ENCODE results near the gene GFPT1. TPM values are rescaled to one million over a fixed set of nuclear protein-coding genes. Genes with fewer than 3 reads are reported as not detected.
A peak's percentile ranks its signal among the peaks of the same experiment; 100 is the strongest.

GFPT1 gene
- total RNA-seq, 1 experiment from 2014 or later: 20.7 TPM

DNA sequence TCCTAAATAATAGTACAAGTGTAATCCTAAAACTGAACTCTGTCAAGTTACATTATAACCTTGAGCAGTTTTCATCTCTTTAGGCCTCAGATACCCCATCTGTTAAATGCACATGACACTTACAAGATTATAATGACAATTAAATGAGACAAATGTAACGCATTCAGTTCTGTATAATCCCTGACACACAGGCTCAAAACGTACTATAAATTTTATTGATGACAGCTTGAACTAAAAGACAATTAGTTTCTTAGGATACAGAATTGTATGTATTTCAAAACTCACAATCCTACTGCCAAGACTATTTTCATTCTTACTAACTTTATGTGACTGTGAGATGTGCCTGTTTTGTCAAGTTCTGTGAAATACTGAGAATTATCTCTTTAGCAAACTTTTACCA lies 56.2 kb downstream of the GFPT1 start:
- no peak overlapping the region for H3K4me3 ChIP-seq (ENCODE audit: low read length)
- H3K79me2 ChIP-seq (ENCODE audit: low read length): no peaks in the 10 kb centered on the region
- no peaks in the 10 kb centered on the region for H3K9me2 ChIP-seq (replicated peaks; ENCODE audit: low read length)
- intact Hi-C loops (cut with micrococcal nuclease): no loop called here
- peaks cover 40% of the 10 kb centered on the region for H3K36me3 ChIP-seq (ENCODE audit: low read depth, low read length)
- ATAC-seq (no peak), DNase-seq (no peak)
- no peaks in the 10 kb centered on the region for H3K27me3 ChIP-seq (ENCODE audit: low read length)
- H2AFZ ChIP-seq (ENCODE audit: low read length): no peak overlapping the region
- H3K4me1 ChIP-seq (ENCODE audit: insufficient read depth, low read length): no peaks in the 10 kb centered on the region
- no peaks in the 10 kb centered on the region for H4K20me1 ChIP-seq (ENCODE audit: low read length)
- no peaks in the 10 kb centered on the region for H3K9me3 ChIP-seq (ENCODE audit: low read length)
- no TSS peak for BruUV-seq (replicated peaks)
- ChIA-PET POLR2A (ENCODE audit: unreplicated experiment) (no interaction called here), CTCF (no interaction called here)
- H3K9ac ChIP-seq (ENCODE audit: low read length): no peak overlapping the region
- TF ChIP-seq EZH2phosphoT487 (IDR thresholded peaks at IDR 0.05; ENCODE audit: borderline replicate concordance, low read length): no peak
- TF ChIP-seq EZH2 (IDR thresholded peaks at IDR 0.05; ENCODE audit: low read length, unreplicated experiment): no peak
- no peak for TF ChIP-seq CTCF (conservative IDR thresholded peaks at IDR 0.05; ENCODE audit: low read depth, low read length)
- H3K27ac ChIP-seq (ENCODE audit: low read length): no peak overlapping the region
- no peak overlapping the region for H3K4me2 ChIP-seq (ENCODE audit: low read length)
- no peaks in the 10 kb centered on the region for H3F3A ChIP-seq (ENCODE audit: low read length, unreplicated experiment)

- Histone ChIP-seq H3K9ac (ENCODE audit: low read length) (no peak overlapping the region), H3K4me3 (ENCODE audit: low read length) (no peak overlapping the region), H3K9me3 (ENCODE audit: low read length) (no peaks in the 10 kb centered on the region), H3K79me2 (ENCODE audit: low read length) (no peaks in the 10 kb centered on the region), H3K4me2 (ENCODE audit: low read length) (no peak overlapping the region), H3K27ac (ENCODE audit: low read length) (no peak overlapping the region), H3K36me3 (ENCODE audit: low read depth, low read length) (peaks cover 34% of the 10 kb centered on the region), H3K4me1 (ENCODE audit: insufficient read depth, low read length) (no peaks in the 10 kb centered on the region), H2AFZ (ENCODE audit: low read length) (no peak overlapping the region), H3F3A (ENCODE audit: low read length, unreplicated experiment) (no peaks in the 10 kb centered on the region), H4K20me1 (ENCODE audit: low read length) (no peaks in the 10 kb centered on the region), H3K9me2 (replicated peaks; ENCODE audit: low read length) (no peaks in the 10 kb centered on the region), H3K27me3 (ENCODE audit: low read length) (no peaks in the 10 kb centered on the region)
- intact Hi-C loops (cut with micrococcal nuclease): no loop called here
- DNase-seq (no peak), ATAC-seq (no peak)
- ChIA-PET POLR2A (ENCODE audit: unreplicated experiment) (no interaction called here), CTCF (no interaction called here)
- BruUV-seq (replicated peaks): TSS peak; percentile 10
- no peak for TF ChIP-seq EZH2phosphoT487 (IDR thresholded peaks at IDR 0.05; ENCODE audit: borderline replicate concordance, low read length)
- TF ChIP-seq CTCF (conservative IDR thresholded peaks at IDR 0.05; ENCODE audit: low read depth, low read length): no peak
- no peak for TF ChIP-seq EZH2 (IDR thresholded peaks at IDR 0.05; ENCODE audit: low read length, unreplicated experiment)
Measured at GRCh38 chr2:69322631-69323030, 64.4 kb downstream of the GFPT1 start.

DNA sequence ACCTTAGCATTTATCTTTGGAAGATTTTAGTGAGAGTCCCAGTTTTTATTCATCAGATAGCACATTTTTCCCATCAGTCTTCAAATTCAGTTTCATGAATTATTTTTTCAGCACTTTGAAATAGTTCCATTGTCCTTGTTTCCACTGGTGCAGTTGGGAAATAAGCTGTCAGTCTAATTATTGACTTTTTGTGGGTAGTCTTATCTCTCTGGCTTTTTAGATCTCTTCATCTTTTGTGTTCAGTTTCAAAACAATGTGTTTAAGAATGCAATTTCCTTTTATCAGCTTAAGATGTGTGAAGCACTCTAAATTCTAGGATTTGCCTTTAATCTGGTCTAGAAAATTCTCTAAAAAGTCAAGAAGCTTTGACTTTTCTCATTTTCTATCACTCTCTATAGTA lies 70.5 kb downstream of the GFPT1 start:
- ChIA-PET CTCF (no interaction called here), POLR2A (ENCODE audit: unreplicated experiment) (no interaction called here)
- no peak for DNase-seq
- TF ChIP-seq EZH2 (IDR thresholded peaks at IDR 0.05; ENCODE audit: low read length, unreplicated experiment): no peak
- TF ChIP-seq CTCF (conservative IDR thresholded peaks at IDR 0.05; ENCODE audit: low read depth, low read length): no peak
- TF ChIP-seq EZH2phosphoT487 (IDR thresholded peaks at IDR 0.05; ENCODE audit: borderline replicate concordance, low read length): no peak
- no peak overlapping the region for H2AFZ ChIP-seq (ENCODE audit: low read length)
- H3K9me3 ChIP-seq (ENCODE audit: low read length): no peaks in the 10 kb centered on the region
- no peak overlapping the region for H3K9ac ChIP-seq (ENCODE audit: low read length)
- H3K27me3 ChIP-seq (ENCODE audit: low read length): no peaks in the 10 kb centered on the region
- no peaks in the 10 kb centered on the region for H3K79me2 ChIP-seq (ENCODE audit: low read length)
- no peak overlapping the region for H3K4me3 ChIP-seq (ENCODE audit: low read length)
- H3K9me2 ChIP-seq (replicated peaks; ENCODE audit: low read length): no peaks in the 10 kb centered on the region
- peaks cover 4% of the 10 kb centered on the region for H3F3A ChIP-seq (ENCODE audit: low read length, unreplicated experiment)
- 0 out of 2 replicates have a peak, but pooled peaks cover 2% of the 10 kb centered on the region for H3K36me3 ChIP-seq (ENCODE audit: low read depth, low read length)
- H3K27ac ChIP-seq (ENCODE audit: low read length): no peak overlapping the region
- ATAC-seq: no peak
- no peaks in the 10 kb centered on the region for H4K20me1 ChIP-seq (ENCODE audit: low read length)
- H3K4me1 ChIP-seq (ENCODE audit: insufficient read depth, low read length): no peaks in the 10 kb centered on the region
- H3K4me2 ChIP-seq (ENCODE audit: low read length): no peak overlapping the region
- intact Hi-C loops (cut with micrococcal nuclease): no loop called here
- no TSS peak for BruUV-seq (replicated peaks)
